ENCODE data around the gene NOTCH3. TPM values are rescaled to one million over a fixed set of nuclear protein-coding genes. Genes with fewer than 3 reads are reported as not detected.
A peak's percentile ranks its signal among the peaks of the same experiment; 100 is the strongest.

The NOTCH3 gene
- polyA plus RNA-seq, 1 donor = 9.5 TPM

DNA sequence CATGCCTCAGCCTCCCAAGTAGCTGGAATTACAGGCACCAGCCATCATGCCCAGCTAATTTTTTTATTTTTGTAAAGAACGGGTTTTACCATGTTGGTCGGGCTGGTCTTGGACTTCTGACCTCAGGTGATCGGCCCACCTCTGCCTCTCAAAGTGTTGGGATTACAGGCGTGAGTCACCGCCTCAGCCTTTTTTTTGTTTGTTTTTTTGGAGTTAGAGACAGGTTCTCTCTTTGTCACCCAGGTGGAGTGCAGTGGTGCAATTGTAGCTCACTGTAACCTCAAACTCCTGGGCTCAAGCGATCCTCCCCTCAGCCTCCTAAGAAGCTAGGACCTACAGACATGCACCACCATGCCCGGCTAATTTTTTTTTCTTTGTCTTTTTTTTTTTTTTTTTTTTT, 15.6 kb upstream of the NOTCH3 start:
- Histone ChIP-seq H3K36me3 (ENCODE audit: control insufficient read depth, insufficient read depth, low read length) (no peaks in the 10 kb centered on the region), H3K4me3 (ENCODE audit: low read length) (no peak overlapping the region), H3K9me3 (ENCODE audit: control insufficient read depth, low read depth, low read length) (no peaks in the 10 kb centered on the region), H3K27me3 (ENCODE audit: control insufficient read depth, insufficient read depth, low read length) (no peaks in the 10 kb centered on the region), H3K27ac (ENCODE audit: low read length) (no peak overlapping the region), H3K4me1 (ENCODE audit: control insufficient read depth, insufficient read depth, low read length) (no peaks in the 10 kb centered on the region)
- WGBS (ENCODE audit: insufficient coverage, low lambda C conversion rate) = 40% methylated on average over 1 of the region's 7 CpGs
- DNase-seq = no peak

GRCh38 chr19:15213715-15214381, 13.1 kb upstream of the NOTCH3 start:
- H3K9me3 ChIP-seq (ENCODE audit: control insufficient read depth, low read depth, low read length) = no peaks in the 10 kb centered on the region
- no CpG with 5 or more reads among the region's 15 CpGs for WGBS (ENCODE audit: insufficient coverage, low lambda C conversion rate)
- no peaks in the 10 kb centered on the region for H3K27me3 ChIP-seq (ENCODE audit: control insufficient read depth, insufficient read depth, low read length)
- no peaks in the 10 kb centered on the region for H3K4me1 ChIP-seq (ENCODE audit: control insufficient read depth, insufficient read depth, low read length)
- no peak overlapping the region for H3K27ac ChIP-seq (ENCODE audit: low read length)
- no peak overlapping the region for H3K4me3 ChIP-seq (ENCODE audit: low read length)
- H3K36me3 ChIP-seq (ENCODE audit: control insufficient read depth, insufficient read depth, low read length) = no peaks in the 10 kb centered on the region
- DNase-seq = no peak

DNA sequence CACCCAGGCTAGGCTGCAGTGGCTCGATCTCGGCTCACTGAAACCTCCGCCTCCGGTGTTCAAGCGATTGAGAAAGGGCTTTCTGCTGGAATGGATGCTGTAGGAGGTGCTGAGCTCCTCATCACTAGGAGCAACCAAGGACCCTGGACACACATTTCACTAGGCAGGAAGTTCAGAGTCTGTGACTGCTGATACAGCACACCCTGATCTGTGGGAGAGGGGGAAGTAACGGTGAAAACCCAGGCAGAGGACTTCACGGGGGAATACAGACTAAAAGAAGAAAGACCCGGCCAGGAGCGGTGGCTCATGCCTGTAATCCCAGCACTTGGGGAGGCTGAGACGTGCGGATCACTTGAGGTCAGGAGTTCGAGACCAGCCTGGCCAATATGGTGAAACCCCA, 11.9 kb upstream of the NOTCH3 start:
- no peak for DNase-seq
- H3K4me3 ChIP-seq (ENCODE audit: low read length) = no peak overlapping the region
- H3K9me3 ChIP-seq (ENCODE audit: control insufficient read depth, low read depth, low read length) = no peaks in the 10 kb centered on the region
- WGBS (ENCODE audit: insufficient coverage, low lambda C conversion rate) = 100% methylated on average over 4 of the region's 12 CpGs
- H3K36me3 ChIP-seq (ENCODE audit: control insufficient read depth, insufficient read depth, low read length) = no peaks in the 10 kb centered on the region
- no peaks in the 10 kb centered on the region for H3K27me3 ChIP-seq (ENCODE audit: control insufficient read depth, insufficient read depth, low read length)
- H3K4me1 ChIP-seq (ENCODE audit: control insufficient read depth, insufficient read depth, low read length) = no peaks in the 10 kb centered on the region
- no peak overlapping the region for H3K27ac ChIP-seq (ENCODE audit: low read length)

GRCh38 chr19:15210323-15210781, 9.6 kb upstream of the NOTCH3 start:
- no CpG with 5 or more reads among the region's 5 CpGs for WGBS (ENCODE audit: insufficient coverage, low lambda C conversion rate)
- no peaks in the 10 kb centered on the region for H3K4me1 ChIP-seq (ENCODE audit: control insufficient read depth, insufficient read depth, low read length)
- H3K4me3 ChIP-seq (ENCODE audit: low read length) = no peak overlapping the region
- peak in 1 of 2 donors; percentile 30 for DNase-seq
- H3K9me3 ChIP-seq (ENCODE audit: control insufficient read depth, low read depth, low read length) = no peaks in the 10 kb centered on the region
- H3K36me3 ChIP-seq (ENCODE audit: control insufficient read depth, insufficient read depth, low read length) = no peaks in the 10 kb centered on the region
- H3K27ac ChIP-seq (ENCODE audit: low read length) = no peak overlapping the region
- H3K27me3 ChIP-seq (ENCODE audit: control insufficient read depth, insufficient read depth, low read length) = peaks cover 4% of the 10 kb centered on the region

- WGBS (ENCODE audit: insufficient coverage, low lambda C conversion rate) = 100% methylated on average over 4 of the region's 18 CpGs
- Histone ChIP-seq H3K4me1 (ENCODE audit: control insufficient read depth, insufficient read depth, low read length) (peaks cover 3% of the 10 kb centered on the region), H3K27ac (ENCODE audit: low read length) (no peak overlapping the region), H3K9me3 (ENCODE audit: control insufficient read depth, low read depth, low read length) (no peaks in the 10 kb centered on the region), H3K27me3 (ENCODE audit: control insufficient read depth, insufficient read depth, low read length) (peaks cover 4% of the 10 kb centered on the region), H3K4me3 (ENCODE audit: low read length) (no peak overlapping the region), H3K36me3 (ENCODE audit: control insufficient read depth, insufficient read depth, low read length) (no peaks in the 10 kb centered on the region)
- no peak for DNase-seq
Measured at GRCh38 chr19:15201374-15202023, 704 bp upstream of the NOTCH3 start.

GRCh38 chr19:15199661-15200552, 888 bp downstream of the NOTCH3 start:
- Histone ChIP-seq H3K27ac (ENCODE audit: low read length) (no peak overlapping the region), H3K27me3 (ENCODE audit: control insufficient read depth, insufficient read depth, low read length) (no peaks in the 10 kb centered on the region), H3K36me3 (ENCODE audit: control insufficient read depth, insufficient read depth, low read length) (no peaks in the 10 kb centered on the region), H3K9me3 (ENCODE audit: control insufficient read depth, low read depth, low read length) (no peaks in the 10 kb centered on the region), H3K4me1 (ENCODE audit: control insufficient read depth, insufficient read depth, low read length) (peaks cover 3% of the 10 kb centered on the region), H3K4me3 (ENCODE audit: low read length) (peak overlapping the region; percentile 62)
- peak in 1 of 2 donors; percentile 61 for DNase-seq
- WGBS (ENCODE audit: insufficient coverage, low lambda C conversion rate) = no CpG with 5 or more reads among the region's 82 CpGs

DNA sequence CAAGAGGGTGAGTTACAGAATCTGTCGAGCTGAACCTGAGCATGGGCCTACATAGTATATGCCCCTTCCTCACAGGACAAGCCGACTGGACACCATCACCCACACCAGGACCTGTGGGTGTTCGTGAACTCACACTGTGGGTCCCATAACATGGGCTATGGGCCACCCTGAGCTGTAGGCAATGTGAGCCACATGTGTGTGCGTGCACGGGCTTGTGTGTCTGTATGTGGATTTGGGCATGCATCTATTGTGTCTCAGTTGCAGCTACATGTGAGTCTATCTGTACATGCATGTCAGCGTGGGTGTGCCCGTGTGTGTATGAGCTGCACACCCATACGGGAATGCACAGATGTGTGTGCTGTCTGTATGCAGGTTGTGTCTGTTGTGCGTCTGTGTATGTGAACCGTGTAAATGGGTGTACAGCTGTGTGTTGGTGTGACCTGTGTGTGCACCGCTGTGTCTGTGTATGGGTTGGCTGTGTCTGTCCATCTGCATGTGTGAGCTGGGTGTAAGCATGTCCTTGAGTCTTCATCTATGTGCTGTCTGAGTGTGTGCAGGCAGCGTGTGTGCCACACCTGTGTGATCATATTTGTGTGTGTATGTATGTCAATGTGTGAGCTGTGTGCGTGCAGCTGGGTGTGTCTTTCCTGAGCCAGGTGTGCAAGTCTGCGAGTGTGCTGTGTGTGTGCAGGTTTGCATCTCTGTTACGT, 1.7 kb downstream of the NOTCH3 start:
- Histone ChIP-seq H3K4me3 (ENCODE audit: low read length) (no peak overlapping the region), H3K27ac (ENCODE audit: low read length) (no peak overlapping the region), H3K4me1 (ENCODE audit: control insufficient read depth, insufficient read depth, low read length) (peaks cover 3% of the 10 kb centered on the region), H3K9me3 (ENCODE audit: control insufficient read depth, low read depth, low read length) (no peaks in the 10 kb centered on the region), H3K27me3 (ENCODE audit: control insufficient read depth, insufficient read depth, low read length) (no peaks in the 10 kb centered on the region), H3K36me3 (ENCODE audit: control insufficient read depth, insufficient read depth, low read length) (no peaks in the 10 kb centered on the region)
- DNase-seq = no peak
- no CpG with 5 or more reads among the region's 15 CpGs for WGBS (ENCODE audit: insufficient coverage, low lambda C conversion rate)

DNA sequence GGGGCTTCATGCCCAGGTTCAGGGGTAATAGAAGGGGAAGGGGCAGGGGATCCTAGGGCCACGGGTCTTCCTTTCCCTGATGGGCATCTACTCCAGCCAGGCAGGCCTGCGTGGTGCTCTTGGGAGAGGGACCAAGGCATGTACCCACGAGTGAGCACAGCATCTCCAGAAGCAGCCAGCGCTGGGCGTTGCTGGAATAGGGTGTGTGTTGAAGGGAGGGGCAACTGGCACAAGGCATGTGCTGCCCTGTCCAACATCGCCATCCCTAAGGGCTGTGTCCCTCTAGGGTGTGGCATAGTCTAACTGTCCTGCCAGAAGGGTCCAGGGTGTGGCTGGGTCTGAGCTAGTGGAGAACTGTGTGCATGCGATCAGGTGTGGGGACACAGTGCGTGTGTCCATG, 2.9 kb downstream of the NOTCH3 start:
- no peak overlapping the region for H3K27ac ChIP-seq (ENCODE audit: low read length)
- peaks cover 3% of the 10 kb centered on the region for H3K4me1 ChIP-seq (ENCODE audit: control insufficient read depth, insufficient read depth, low read length)
- no peaks in the 10 kb centered on the region for H3K36me3 ChIP-seq (ENCODE audit: control insufficient read depth, insufficient read depth, low read length)
- 77% methylated on average over 3 of the region's 8 CpGs for WGBS (ENCODE audit: insufficient coverage, low lambda C conversion rate)
- H3K4me3 ChIP-seq (ENCODE audit: low read length) = no peak overlapping the region
- no peaks in the 10 kb centered on the region for H3K27me3 ChIP-seq (ENCODE audit: control insufficient read depth, insufficient read depth, low read length)
- H3K9me3 ChIP-seq (ENCODE audit: control insufficient read depth, low read depth, low read length) = no peaks in the 10 kb centered on the region
- no peak for DNase-seq

- Histone ChIP-seq H3K36me3 (ENCODE audit: control insufficient read depth, insufficient read depth, low read length) (no peaks in the 10 kb centered on the region), H3K4me1 (ENCODE audit: control insufficient read depth, insufficient read depth, low read length) (peaks cover 3% of the 10 kb centered on the region), H3K4me3 (ENCODE audit: low read length) (no peak overlapping the region), H3K27ac (ENCODE audit: low read length) (no peak overlapping the region), H3K9me3 (ENCODE audit: control insufficient read depth, low read depth, low read length) (no peaks in the 10 kb centered on the region), H3K27me3 (ENCODE audit: control insufficient read depth, insufficient read depth, low read length) (no peaks in the 10 kb centered on the region)
- DNase-seq = no peak
- WGBS (ENCODE audit: insufficient coverage, low lambda C conversion rate) = no CpG with 5 or more reads among the region's 14 CpGs
Measured at GRCh38 chr19:15197275-15197941, 3.4 kb downstream of the NOTCH3 start.

Data from large intestine (tissue), 3 donors.